ENCODE data around the gene PMS1. TPM values are rescaled to one million over a fixed set of nuclear protein-coding genes. Genes with fewer than 3 reads are reported as not detected.

PMS1 gene
- total and polyA plus RNA-seq, 2 experiments from 2014 or later = 53.7 to 64.1 TPM

DNA sequence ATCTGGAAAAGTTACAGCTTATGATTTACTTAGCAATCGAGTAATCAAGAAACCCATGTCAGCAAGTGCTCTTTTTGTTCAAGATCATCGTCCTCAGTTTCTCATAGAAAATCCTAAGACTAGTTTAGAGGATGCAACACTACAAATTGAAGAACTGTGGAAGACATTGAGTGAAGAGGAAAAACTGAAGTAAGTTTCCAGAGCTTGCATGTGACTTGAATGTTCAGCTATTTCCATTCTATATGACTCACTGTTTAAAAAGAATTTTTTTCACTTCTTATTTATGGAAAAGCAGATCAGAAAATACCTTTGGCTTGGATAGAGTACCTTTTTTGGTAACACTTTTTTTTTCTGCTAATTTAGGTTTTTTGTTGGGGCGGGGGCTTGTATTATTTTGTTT, 70.7 kb downstream of the PMS1 start:
- no peak overlapping the region for H3K27ac ChIP-seq (ENCODE audit: low read depth)
- Mint-ChIP-seq H3K36me3 (ENCODE audit: low read depth) (peaks cover 17% of the 10 kb centered on the region; the same call in 2 of the 3 replicates), H3K27me3 (ENCODE audit: insufficient read depth, low read depth, poor library complexity) (no peaks in the 10 kb centered on the region), H3K9me3 (no peaks in the 10 kb centered on the region), H3K4me3 (no peak overlapping the region), H3K27ac (no peak overlapping the region), H3K4me1 (peaks cover 21% of the 10 kb centered on the region)
- H2AFZ ChIP-seq = no peak overlapping the region
- peaks cover 21% of the 10 kb centered on the region for H3K4me1 ChIP-seq (ENCODE audit: insufficient read depth)
- no peak for ATAC-seq
- H3K4me2 ChIP-seq = no peak overlapping the region
- no peaks in the 10 kb centered on the region for H3F3A ChIP-seq (replicated peaks; ENCODE audit: low read depth)
- H3K79me2 ChIP-seq (replicated peaks; ENCODE audit: insufficient read depth) = no peaks in the 10 kb centered on the region
- no peaks in the 10 kb centered on the region for H3K27me3 ChIP-seq (ENCODE audit: insufficient read depth)
- TF ChIP-seq JUNB (IDR thresholded peaks at IDR 0.05; ENCODE audit: unreplicated experiment) = no peak
- TF ChIP-seq, protein P1, sequence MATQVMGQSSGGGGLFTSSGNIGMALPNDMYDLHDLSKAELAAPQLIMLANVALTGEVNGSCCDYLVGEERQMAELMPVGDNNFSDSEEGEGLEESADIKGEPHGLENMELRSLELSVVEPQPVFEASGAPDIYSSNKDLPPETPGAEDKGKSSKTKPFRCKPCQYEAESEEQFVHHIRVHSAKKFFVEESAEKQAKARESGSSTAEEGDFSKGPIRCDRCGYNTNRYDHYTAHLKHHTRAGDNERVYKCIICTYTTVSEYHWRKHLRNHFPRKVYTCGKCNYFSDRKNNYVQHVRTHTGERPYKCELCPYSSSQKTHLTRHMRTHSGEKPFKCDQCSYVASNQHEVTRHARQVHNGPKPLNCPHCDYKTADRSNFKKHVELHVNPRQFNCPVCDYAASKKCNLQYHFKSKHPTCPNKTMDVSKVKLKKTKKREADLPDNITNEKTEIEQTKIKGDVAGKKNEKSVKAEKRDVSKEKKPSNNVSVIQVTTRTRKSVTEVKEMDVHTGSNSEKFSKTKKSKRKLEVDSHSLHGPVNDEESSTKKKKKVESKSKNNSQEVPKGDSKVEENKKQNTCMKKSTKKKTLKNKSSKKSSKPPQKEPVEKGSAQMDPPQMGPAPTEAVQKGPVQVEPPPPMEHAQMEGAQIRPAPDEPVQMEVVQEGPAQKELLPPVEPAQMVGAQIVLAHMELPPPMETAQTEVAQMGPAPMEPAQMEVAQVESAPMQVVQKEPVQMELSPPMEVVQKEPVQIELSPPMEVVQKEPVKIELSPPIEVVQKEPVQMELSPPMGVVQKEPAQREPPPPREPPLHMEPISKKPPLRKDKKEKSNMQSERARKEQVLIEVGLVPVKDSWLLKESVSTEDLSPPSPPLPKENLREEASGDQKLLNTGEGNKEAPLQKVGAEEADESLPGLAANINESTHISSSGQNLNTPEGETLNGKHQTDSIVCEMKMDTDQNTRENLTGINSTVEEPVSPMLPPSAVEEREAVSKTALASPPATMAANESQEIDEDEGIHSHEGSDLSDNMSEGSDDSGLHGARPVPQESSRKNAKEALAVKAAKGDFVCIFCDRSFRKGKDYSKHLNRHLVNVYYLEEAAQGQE (IDR thresholded peaks at IDR 0.05; ENCODE audit: unreplicated experiment) = no peak
- TF ChIP-seq, protein P2, sequence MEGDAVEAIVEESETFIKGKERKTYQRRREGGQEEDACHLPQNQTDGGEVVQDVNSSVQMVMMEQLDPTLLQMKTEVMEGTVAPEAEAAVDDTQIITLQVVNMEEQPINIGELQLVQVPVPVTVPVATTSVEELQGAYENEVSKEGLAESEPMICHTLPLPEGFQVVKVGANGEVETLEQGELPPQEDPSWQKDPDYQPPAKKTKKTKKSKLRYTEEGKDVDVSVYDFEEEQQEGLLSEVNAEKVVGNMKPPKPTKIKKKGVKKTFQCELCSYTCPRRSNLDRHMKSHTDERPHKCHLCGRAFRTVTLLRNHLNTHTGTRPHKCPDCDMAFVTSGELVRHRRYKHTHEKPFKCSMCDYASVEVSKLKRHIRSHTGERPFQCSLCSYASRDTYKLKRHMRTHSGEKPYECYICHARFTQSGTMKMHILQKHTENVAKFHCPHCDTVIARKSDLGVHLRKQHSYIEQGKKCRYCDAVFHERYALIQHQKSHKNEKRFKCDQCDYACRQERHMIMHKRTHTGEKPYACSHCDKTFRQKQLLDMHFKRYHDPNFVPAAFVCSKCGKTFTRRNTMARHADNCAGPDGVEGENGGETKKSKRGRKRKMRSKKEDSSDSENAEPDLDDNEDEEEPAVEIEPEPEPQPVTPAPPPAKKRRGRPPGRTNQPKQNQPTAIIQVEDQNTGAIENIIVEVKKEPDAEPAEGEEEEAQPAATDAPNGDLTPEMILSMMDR (conservative IDR thresholded peaks at IDR 0.05; ENCODE audit: low read depth in 2 of 2) = no peak
- TF ChIP-seq ZNF114 (CRISPR knock-in tag; IDR thresholded peaks at IDR 0.05) = no peak
- TF ChIP-seq EZH2 (IDR thresholded peaks at IDR 0.05; ENCODE audit: low read depth, unreplicated experiment) = no peak
- no peak for TF ChIP-seq CREB1 (CRISPR knock-in tag; IDR thresholded peaks at IDR 0.05; ENCODE audit: low read depth)
- no peak for TF ChIP-seq POLR2AphosphoS5 (IDR thresholded peaks at IDR 0.05; ENCODE audit: low read depth)
- no peak for TF ChIP-seq ZNF331 (CRISPR knock-in tag; IDR thresholded peaks at IDR 0.05; ENCODE audit: low read depth)
- TF ChIP-seq, protein P3, sequence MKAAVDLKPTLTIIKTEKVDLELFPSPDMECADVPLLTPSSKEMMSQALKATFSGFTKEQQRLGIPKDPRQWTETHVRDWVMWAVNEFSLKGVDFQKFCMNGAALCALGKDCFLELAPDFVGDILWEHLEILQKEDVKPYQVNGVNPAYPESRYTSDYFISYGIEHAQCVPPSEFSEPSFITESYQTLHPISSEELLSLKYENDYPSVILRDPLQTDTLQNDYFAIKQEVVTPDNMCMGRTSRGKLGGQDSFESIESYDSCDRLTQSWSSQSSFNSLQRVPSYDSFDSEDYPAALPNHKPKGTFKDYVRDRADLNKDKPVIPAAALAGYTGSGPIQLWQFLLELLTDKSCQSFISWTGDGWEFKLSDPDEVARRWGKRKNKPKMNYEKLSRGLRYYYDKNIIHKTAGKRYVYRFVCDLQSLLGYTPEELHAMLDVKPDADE (IDR thresholded peaks at IDR 0.05) = no peak
- TF ChIP-seq STAT1 (IDR thresholded peaks at IDR 0.05; ENCODE audit: unreplicated experiment) = no peak
- TF ChIP-seq NANOG (IDR thresholded peaks at IDR 0.05; ENCODE audit: borderline replicate concordance) = no peak
- TF ChIP-seq EZH2phosphoT487 (IDR thresholded peaks at IDR 0.05; ENCODE audit: unreplicated experiment) = no peak
- TF ChIP-seq, protein P4, sequence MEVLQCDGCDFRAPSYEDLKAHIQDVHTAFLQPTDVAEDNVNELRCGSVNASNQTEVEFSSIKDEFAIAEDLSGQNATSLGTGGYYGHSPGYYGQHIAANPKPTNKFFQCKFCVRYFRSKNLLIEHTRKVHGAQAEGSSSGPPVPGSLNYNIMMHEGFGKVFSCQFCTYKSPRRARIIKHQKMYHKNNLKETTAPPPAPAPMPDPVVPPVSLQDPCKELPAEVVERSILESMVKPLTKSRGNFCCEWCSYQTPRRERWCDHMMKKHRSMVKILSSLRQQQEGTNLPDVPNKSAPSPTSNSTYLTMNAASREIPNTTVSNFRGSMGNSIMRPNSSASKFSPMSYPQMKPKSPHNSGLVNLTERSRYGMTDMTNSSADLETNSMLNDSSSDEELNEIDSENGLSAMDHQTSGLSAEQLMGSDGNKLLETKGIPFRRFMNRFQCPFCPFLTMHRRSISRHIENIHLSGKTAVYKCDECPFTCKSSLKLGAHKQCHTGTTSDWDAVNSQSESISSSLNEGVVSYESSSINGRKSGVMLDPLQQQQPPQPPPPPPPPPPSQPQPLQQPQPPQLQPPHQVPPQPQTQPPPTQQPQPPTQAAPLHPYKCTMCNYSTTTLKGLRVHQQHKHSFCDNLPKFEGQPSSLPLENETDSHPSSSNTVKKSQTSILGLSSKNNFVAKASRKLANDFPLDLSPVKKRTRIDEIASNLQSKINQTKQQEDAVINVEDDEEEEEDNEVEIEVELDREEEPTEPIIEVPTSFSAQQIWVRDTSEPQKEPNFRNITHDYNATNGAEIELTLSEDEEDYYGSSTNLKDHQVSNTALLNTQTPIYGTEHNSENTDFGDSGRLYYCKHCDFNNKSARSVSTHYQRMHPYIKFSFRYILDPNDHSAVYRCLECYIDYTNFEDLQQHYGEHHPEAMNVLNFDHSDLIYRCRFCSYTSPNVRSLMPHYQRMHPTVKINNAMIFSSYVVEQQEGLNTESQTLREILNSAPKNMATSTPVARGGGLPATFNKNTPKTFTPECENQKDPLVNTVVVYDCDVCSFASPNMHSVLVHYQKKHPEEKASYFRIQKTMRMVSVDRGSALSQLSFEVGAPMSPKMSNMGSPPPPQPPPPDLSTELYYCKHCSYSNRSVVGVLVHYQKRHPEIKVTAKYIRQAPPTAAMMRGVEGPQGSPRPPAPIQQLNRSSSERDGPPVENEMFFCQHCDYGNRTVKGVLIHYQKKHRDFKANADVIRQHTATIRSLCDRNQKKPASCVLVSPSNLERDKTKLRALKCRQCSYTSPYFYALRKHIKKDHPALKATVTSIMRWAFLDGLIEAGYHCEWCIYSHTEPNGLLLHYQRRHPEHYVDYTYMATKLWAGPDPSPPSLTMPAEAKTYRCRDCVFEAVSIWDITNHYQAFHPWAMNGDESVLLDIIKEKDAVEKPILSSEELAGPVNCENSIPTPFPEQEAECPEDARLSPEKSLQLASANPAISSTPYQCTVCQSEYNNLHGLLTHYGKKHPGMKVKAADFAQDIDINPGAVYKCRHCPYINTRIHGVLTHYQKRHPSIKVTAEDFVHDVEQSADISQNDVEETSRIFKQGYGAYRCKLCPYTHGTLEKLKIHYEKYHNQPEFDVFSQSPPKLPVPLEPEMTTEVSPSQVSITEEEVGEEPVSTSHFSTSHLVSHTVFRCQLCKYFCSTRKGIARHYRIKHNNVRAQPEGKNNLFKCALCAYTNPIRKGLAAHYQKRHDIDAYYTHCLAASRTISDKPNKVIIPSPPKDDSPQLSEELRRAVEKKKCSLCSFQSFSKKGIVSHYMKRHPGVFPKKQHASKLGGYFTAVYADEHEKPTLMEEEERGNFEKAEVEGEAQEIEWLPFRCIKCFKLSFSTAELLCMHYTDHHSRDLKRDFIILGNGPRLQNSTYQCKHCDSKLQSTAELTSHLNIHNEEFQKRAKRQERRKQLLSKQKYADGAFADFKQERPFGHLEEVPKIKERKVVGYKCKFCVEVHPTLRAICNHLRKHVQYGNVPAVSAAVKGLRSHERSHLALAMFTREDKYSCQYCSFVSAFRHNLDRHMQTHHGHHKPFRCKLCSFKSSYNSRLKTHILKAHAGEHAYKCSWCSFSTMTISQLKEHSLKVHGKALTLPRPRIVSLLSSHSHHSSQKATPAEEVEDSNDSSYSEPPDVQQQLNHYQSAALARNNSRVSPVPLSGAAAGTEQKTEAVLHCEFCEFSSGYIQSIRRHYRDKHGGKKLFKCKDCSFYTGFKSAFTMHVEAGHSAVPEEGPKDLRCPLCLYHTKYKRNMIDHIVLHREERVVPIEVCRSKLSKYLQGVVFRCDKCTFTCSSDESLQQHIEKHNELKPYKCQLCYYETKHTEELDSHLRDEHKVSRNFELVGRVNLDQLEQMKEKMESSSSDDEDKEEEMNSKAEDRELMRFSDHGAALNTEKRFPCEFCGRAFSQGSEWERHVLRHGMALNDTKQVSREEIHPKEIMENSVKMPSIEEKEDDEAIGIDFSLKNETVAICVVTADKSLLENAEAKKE (CRISPR knock-in tag; IDR thresholded peaks at IDR 0.05) = no peak
- H3K9me2 ChIP-seq (ENCODE audit: insufficient read depth) = no peaks in the 10 kb centered on the region
- no peak for DNase-seq (ENCODE audit: low spot score)
- H3K4me3 ChIP-seq = no peak overlapping the region
- H3K36me3 ChIP-seq (ENCODE audit: insufficient read depth) = no peaks in the 10 kb centered on the region
- H4K20me1 ChIP-seq (replicated peaks; ENCODE audit: insufficient read depth) = no peaks in the 10 kb centered on the region
